Fibroblast of lung (primary cell): ENCODE measurements around the gene CCDC171.

Experiments used
- CTCF ChIP-seq, 2 donors: IDR thresholded peaks in 1 of 2; conservative IDR thresholded peaks in 1 of 2; 1 replicate in 1 of 2; 2 replicates in 1 of 2; pipeline ENCODE4 v1.5.1; 2011 to 2012; ENCODE audit warnings: low read length in 2 of 2, control low read depth in 1 of 2, inconsistent platforms in 1 of 2, low read depth in 1 of 2, mild to moderate bottlenecking in 1 of 2
- EZH2 ChIP-seq: IDR thresholded peaks from 2 replicates; pipeline ENCODE4 v1.5.1; 2012; ENCODE audit warnings: low read length, control low read depth, mild to moderate bottlenecking; ENCODE audit errors: missing control alignments

GRCh38 chr9:15961217-15961616, 408.4 kb downstream of the CCDC171 start:
- TF ChIP-seq CTCF (conservative IDR thresholded peaks at IDR 0.05 in 1 of 2, IDR thresholded peaks at IDR 0.05 in 1 of 2; ENCODE audit: low read depth in 1 of 2, low read length in 2 of 2) (no peak), EZH2 (no peak)
